GM12875 (cell line): ENCODE measurements around the gene OR2T8.

Experiments
- H3K4me3 ChIP-seq: one replicate; pipeline ENCODE4 v1.5.1; 2011; ENCODE audit warnings: low read depth, low read length, control low read depth
- CTCF ChIP-seq: IDR thresholded peaks from 2 replicates; pipeline ENCODE4 v1.5.1; 2011; ENCODE audit warnings: low read depth, mild to moderate bottlenecking, control low read depth, inconsistent platforms, low read length, moderate library complexity, borderline replicate concordance; ENCODE audit not compliant: insufficient read depth

The OR2T8 gene

GRCh38 chr1:247905910-247906503, 14.0 kb upstream of the OR2T8 start:
- no peak overlapping the region for H3K4me3 ChIP-seq
- no peak for TF ChIP-seq CTCF

- no peak overlapping the region for H3K4me3 ChIP-seq
- TF ChIP-seq CTCF: no peak
These were observed 13.5 kb upstream of the OR2T8 start for GRCh38 chr1:247906504-247907047.

- H3K4me3 ChIP-seq: no peak overlapping the region
- no peak for TF ChIP-seq CTCF
These were observed 11.3 kb upstream of the OR2T8 start for GRCh38 chr1:247908766-247909165.

- no peak for TF ChIP-seq CTCF
- H3K4me3 ChIP-seq: no peak overlapping the region
These were observed 6.3 kb upstream of the OR2T8 start for GRCh38 chr1:247913786-247914185.

GRCh38 chr1:247914941-247915662, 5.0 kb upstream of the OR2T8 start:
- no peak for TF ChIP-seq CTCF
- H3K4me3 ChIP-seq: no peak overlapping the region

- TF ChIP-seq CTCF: no peak
- H3K4me3 ChIP-seq: no peak overlapping the region
These were observed 3.9 kb downstream of the OR2T8 start for GRCh38 chr1:247923941-247924340.

GRCh38 chr1:247924868-247925267, 4.8 kb downstream of the OR2T8 start, which contains the start of gene OR2AJ1:
TSS of gene OR2AJ1 (plus strand) at chr1:247924889. CDS start at chr1:247933769, 8,880 bp downstream.
- TF ChIP-seq CTCF: no peak
- H3K4me3 ChIP-seq: no peak within 1 kb of the TSS
